Measurements from ENCODE around the gene PSME1. TPM values are rescaled to one million over a fixed set of nuclear protein-coding genes. Genes with fewer than 3 reads are reported as not detected.

Gene PSME1
- total and polyA plus RNA-seq, 2 of the 13 experiments (the other 11 are each of a cell fraction or from before 2014, with no cell fraction given) = 159 to 608 TPM

DNA sequence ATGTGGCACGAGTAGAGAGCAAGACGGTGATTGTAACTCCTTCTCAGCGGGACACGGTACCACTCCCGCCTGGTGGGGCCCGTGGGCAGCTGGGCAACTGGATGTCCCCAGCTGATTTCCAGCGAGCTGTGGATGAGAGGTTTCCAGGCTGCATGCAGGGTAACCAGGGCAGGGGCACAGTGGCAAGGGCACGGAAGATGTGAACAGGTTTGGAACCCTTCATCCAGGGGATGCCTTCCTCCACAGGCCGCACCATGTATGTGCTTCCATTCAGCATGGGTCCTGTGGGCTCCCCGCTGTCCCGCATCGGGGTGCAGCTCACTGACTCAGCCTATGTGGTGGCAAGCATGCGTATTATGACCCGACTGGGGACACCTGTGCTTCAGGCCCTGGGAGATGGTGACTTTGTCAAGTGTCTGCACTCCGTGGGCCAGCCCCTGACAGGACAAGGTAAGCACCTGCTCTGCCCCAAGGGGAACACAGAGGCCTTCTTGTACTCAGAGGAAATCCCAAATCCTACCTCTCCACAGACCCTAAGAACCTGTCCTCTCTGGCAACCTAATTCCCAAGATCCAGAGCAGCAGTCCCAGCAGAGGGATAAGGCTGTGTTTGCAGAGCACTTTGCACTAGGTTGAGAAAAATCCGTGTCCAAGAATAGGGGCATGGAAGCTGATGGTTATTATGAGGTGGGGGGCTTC, 37.6 kb upstream of the PSME1 start (continued):
- TF ChIP-seq KDM3A (CRISPR knock-in tag; IDR thresholded peaks at IDR 0.05; ENCODE audit: low read depth) (0 out of 2 replicates have a peak, but pooled peaks have one; percentile 8), ZFP62 (CRISPR knock-in tag; IDR thresholded peaks at IDR 0.05) (0 out of 2 replicates have a peak, but pooled peaks have one; percentile 52), PAF1 (CRISPR knock-in tag; IDR thresholded peaks at IDR 0.05) (peak; percentile 85; the same call in 1 of the 2 replicates), ZNF10 (CRISPR knock-in tag; IDR thresholded peaks at IDR 0.05; ENCODE audit: borderline replicate concordance, low read depth) (peak; percentile 82), ZFAT (CRISPR knock-in tag; conservative IDR thresholded peaks at IDR 0.05) (0 out of 2 replicates have a peak, but pooled peaks have one; percentile 75), MAZ (IDR thresholded peaks at IDR 0.05; ENCODE audit: borderline replicate concordance, low read depth, low read length) (no peak), MAZ (CRISPR knock-in tag; IDR thresholded peaks at IDR 0.05; ENCODE audit: low read depth) (no peak; the same call in 1 of the 2 replicates), TBL1XR1 (IDR thresholded peaks at IDR 0.05; ENCODE audit: borderline replicate concordance, low read length, partially characterized antibody) (no peak), ZNF629 (CRISPR knock-in tag; conservative IDR thresholded peaks at IDR 0.05) (0 out of 2 replicates have a peak, but pooled peaks have one; percentile 14), HOXD1 (CRISPR knock-in tag; IDR thresholded peaks at IDR 0.05) (0 out of 2 replicates have a peak, but pooled peaks have one; percentile 72), TBP (CRISPR knock-in tag; IDR thresholded peaks at IDR 0.05) (0 out of 2 replicates have a peak, but pooled peaks have one; percentile 86), MTF1 (CRISPR knock-in tag; IDR thresholded peaks at IDR 0.05) (0 out of 2 replicates have a peak, but pooled peaks have one; percentile 31), GATA4 (IDR thresholded peaks at IDR 0.05; ENCODE audit: borderline replicate concordance, low read depth) (no peak), MYNN (CRISPR knock-in tag; IDR thresholded peaks at IDR 0.05; ENCODE audit: low read depth) (0 out of 2 replicates have a peak, but pooled peaks have one; percentile 29), CENPT (CRISPR knock-in tag; IDR thresholded peaks at IDR 0.05; ENCODE audit: low read depth) (no peak), ZBTB7B (CRISPR knock-in tag; IDR thresholded peaks at IDR 0.05) (no peak), RBM22 (optimal IDR thresholded peaks at IDR 0.05; ENCODE audit: low read length) (peak; percentile 46), ZC3H4 (CRISPR knock-in tag; IDR thresholded peaks at IDR 0.05; ENCODE audit: borderline replicate concordance) (0 out of 2 replicates have a peak, but pooled peaks have one; percentile 59), MZF1 (CRISPR knock-in tag; IDR thresholded peaks at IDR 0.05; ENCODE audit: borderline replicate concordance) (0 out of 2 replicates have a peak, but pooled peaks have one; percentile 48)
- TF ChIP-seq, protein P1, sequence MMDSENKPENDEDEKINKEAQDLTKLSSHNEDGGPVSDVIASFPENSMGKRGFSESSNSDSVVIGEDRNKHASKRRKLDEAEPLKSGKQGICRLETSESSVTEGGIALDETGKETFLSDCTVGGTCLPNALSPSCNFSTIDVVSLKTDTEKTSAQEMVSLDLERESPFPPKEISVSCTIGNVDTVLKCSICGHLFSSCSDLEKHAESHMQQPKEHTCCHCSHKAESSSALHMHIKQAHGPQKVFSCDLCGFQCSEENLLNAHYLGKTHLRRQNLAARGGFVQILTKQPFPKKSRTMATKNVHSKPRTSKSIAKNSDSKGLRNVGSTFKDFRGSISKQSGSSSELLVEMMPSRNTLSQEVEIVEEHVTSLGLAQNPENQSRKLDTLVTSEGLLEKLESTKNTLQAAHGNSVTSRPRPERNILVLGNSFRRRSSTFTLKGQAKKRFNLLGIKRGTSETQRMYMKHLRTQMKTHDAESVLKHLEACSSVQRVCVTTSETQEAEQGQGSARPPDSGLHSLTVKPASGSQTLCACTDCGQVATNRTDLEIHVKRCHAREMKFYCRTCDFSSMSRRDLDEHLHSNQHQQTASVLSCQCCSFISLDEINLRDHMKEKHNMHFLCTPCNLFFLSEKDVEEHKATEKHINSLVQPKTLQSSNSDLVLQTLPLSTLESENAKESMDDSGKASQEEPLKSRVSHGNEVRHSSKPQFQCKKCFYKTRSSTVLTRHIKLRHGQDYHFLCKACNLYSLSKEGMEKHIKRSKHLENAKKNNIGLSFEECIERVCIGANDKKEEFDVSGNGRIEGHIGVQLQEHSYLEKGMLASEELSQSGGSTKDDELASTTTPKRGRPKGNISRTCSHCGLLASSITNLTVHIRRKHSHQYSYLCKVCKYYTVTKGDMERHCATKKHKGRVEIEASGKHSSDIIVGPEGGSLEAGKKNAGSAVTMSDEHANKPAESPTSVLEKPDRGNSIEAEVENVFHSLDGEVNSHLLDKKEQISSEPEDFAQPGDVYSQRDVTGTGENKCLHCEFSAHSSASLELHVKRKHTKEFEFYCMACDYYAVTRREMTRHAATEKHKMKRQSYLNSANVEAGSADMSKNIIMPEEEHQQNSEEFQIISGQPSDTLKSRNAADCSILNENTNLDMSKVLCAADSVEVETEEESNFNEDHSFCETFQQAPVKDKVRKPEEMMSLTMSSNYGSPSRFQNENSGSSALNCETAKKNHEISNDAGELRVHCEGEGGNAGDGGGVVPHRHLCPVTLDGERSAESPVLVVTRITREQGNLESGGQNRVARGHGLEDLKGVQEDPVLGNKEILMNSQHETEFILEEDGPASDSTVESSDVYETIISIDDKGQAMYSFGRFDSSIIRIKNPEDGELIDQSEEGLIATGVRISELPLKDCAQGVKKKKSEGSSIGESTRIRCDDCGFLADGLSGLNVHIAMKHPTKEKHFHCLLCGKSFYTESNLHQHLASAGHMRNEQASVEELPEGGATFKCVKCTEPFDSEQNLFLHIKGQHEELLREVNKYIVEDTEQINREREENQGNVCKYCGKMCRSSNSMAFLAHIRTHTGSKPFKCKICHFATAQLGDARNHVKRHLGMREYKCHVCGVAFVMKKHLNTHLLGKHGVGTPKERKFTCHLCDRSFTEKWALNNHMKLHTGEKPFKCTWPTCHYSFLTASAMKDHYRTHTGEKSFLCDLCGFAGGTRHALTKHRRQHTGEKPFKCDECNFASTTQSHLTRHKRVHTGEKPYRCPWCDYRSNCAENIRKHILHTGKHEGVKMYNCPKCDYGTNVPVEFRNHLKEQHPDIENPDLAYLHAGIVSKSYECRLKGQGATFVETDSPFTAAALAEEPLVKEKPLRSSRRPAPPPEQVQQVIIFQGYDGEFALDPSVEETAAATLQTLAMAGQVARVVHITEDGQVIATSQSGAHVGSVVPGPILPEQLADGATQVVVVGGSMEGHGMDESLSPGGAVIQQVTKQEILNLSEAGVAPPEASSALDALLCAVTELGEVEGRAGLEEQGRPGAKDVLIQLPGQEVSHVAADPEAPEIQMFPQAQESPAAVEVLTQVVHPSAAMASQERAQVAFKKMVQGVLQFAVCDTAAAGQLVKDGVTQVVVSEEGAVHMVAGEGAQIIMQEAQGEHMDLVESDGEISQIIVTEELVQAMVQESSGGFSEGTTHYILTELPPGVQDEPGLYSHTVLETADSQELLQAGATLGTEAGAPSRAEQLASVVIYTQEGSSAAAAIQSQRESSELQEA (CRISPR knock-in tag; IDR thresholded peaks at IDR 0.05; ENCODE audit: not compliant biosample characterization) = peak; percentile 28
- TF ChIP-seq, protein P2, sequence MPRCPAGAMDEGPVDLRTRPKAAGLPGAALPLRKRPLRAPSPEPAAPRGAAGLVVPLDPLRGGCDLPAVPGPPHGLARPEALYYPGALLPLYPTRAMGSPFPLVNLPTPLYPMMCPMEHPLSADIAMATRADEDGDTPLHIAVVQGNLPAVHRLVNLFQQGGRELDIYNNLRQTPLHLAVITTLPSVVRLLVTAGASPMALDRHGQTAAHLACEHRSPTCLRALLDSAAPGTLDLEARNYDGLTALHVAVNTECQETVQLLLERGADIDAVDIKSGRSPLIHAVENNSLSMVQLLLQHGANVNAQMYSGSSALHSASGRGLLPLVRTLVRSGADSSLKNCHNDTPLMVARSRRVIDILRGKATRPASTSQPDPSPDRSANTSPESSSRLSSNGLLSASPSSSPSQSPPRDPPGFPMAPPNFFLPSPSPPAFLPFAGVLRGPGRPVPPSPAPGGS (CRISPR knock-in tag; IDR thresholded peaks at IDR 0.05) = 0 out of 2 replicates have a peak, but pooled peaks have one; percentile 28

All from HepG2 (cell line).